H9 (cell line): ENCODE results near the gene CRACR2A. TPM values are rescaled to one million over a fixed set of nuclear protein-coding genes. Genes with fewer than 3 reads are reported as not detected.

Source experiments
- DNase-seq: peaks from one replicate; pipeline ENCODE4 v3.0.0-alpha.2; 2017
- H2AFZ ChIP-seq: one replicate; pipeline ENCODE4 v1.6.1; 2013; ENCODE audit warnings: mild to moderate bottlenecking, low read length, control low read depth, moderate library complexity
- H2AK5ac ChIP-seq: 2 replicates; pipeline ENCODE4 v1.6.1; 2013; ENCODE audit warnings: low read length, control low read depth, mixed read lengths; ENCODE audit not compliant: insufficient read length
- H2BK120ac ChIP-seq: one replicate; pipeline ENCODE4 v1.6.1; 2013; ENCODE audit warnings: low read depth, mild to moderate bottlenecking, low read length, control low read depth, inconsistent platforms; ENCODE audit not compliant: poor library complexity, severe bottlenecking
- H2BK12ac ChIP-seq: 2 replicates; pipeline ENCODE4 v1.6.1; 2013; ENCODE audit warnings: low read length, control low read depth, mixed read lengths, low read depth; ENCODE audit not compliant: insufficient read length
- H2BK15ac ChIP-seq: 2 replicates; pipeline ENCODE4 v1.6.1; 2013; ENCODE audit warnings: low read depth, low read length, control low read depth
- H2BK20ac ChIP-seq: one replicate; pipeline ENCODE4 v1.6.1; 2013; ENCODE audit warnings: low read depth, mild to moderate bottlenecking, low read length, control low read depth, inconsistent platforms; ENCODE audit not compliant: poor library complexity, severe bottlenecking
- H2BK5ac ChIP-seq: 2 replicates; pipeline ENCODE4 v1.6.1; 2013; ENCODE audit warnings: low read length, control low read depth, mixed read lengths; ENCODE audit not compliant: insufficient read length
- H3K14ac ChIP-seq: 2 replicates; pipeline ENCODE4 v1.6.1; 2013; ENCODE audit warnings: low read length, control low read depth; ENCODE audit not compliant: insufficient read depth
- H3K18ac ChIP-seq: 2 replicates; pipeline ENCODE4 v1.6.1; 2013; ENCODE audit warnings: low read depth, mild to moderate bottlenecking, mixed read lengths, low read length, control low read depth; ENCODE audit not compliant: insufficient read length
- H3K23ac ChIP-seq: 2 replicates; pipeline ENCODE4 v1.6.1; 2013; ENCODE audit warnings: low read length, control low read depth, mixed read lengths, low read depth; ENCODE audit not compliant: insufficient read length
- H3K23me2 ChIP-seq: 2 replicates; pipeline ENCODE4 v1.6.1; 2013; ENCODE audit warnings: low read depth, mild to moderate bottlenecking, mixed read lengths, low read length, control low read depth; ENCODE audit not compliant: insufficient read length, poor library complexity, severe bottlenecking
- H3K27ac ChIP-seq: 2 replicates; pipeline ENCODE4 v1.5.1; 2013; ENCODE audit warnings: low read length, control low read depth, mixed read lengths, low read depth; ENCODE audit not compliant: insufficient read length
- H3K27me3 ChIP-seq: 2 replicates; pipeline ENCODE4 v1.6.1; 2013; ENCODE audit warnings: low read length, control low read depth, inconsistent platforms; ENCODE audit not compliant: insufficient read depth
- H3K4ac ChIP-seq: 2 replicates; pipeline ENCODE4 v1.6.1; 2013; ENCODE audit warnings: low read depth, mild to moderate bottlenecking, control low read depth, inconsistent platforms, low read length, moderate library complexity
- H3K4me1 ChIP-seq: 2 replicates; pipeline ENCODE4 v1.6.1; 2013; ENCODE audit warnings: low read length, control low read depth, inconsistent platforms; ENCODE audit not compliant: insufficient read depth
- H3K4me2 ChIP-seq: 2 replicates; pipeline ENCODE4 v1.6.1; 2013; ENCODE audit warnings: low read length, control low read depth, mixed read lengths; ENCODE audit not compliant: insufficient read length, insufficient read depth
- H3K56ac ChIP-seq: 2 replicates; pipeline ENCODE4 v1.6.1; 2013; ENCODE audit warnings: low read depth, mild to moderate bottlenecking, mixed read lengths, low read length, control low read depth; ENCODE audit not compliant: insufficient read length
- H3K79me1 ChIP-seq: 2 replicates; pipeline ENCODE4 v1.6.1; 2013; ENCODE audit warnings: low read depth, mild to moderate bottlenecking, moderate library complexity, low read length, control low read depth, inconsistent platforms; ENCODE audit not compliant: insufficient read depth, poor library complexity, severe bottlenecking
- H3K79me2 ChIP-seq: 2 replicates; pipeline ENCODE4 v1.6.1; 2013; ENCODE audit warnings: low read length, control low read depth, inconsistent platforms; ENCODE audit not compliant: insufficient read depth
- H3K9ac ChIP-seq: 2 replicates; pipeline ENCODE4 v1.6.1; 2013; ENCODE audit warnings: low read length, control low read depth, mixed read lengths; ENCODE audit not compliant: insufficient read length; ENCODE audit errors: extremely low read depth
- H3K9me3 ChIP-seq: one replicate; pipeline ENCODE4 v1.6.1; 2013; ENCODE audit warnings: low read depth, low read length, inconsistent platforms; ENCODE audit not compliant: control insufficient read depth
- H3T11ph ChIP-seq: one replicate; pipeline ENCODE4 v1.6.1; 2013; ENCODE audit warnings: mild to moderate bottlenecking, low read length, control low read depth, inconsistent platforms
- H4K20me1 ChIP-seq: one replicate; pipeline ENCODE4 v1.6.1; 2013; ENCODE audit not compliant: control insufficient read depth, insufficient read length, insufficient read depth
- H4K5ac ChIP-seq: 2 replicates; pipeline ENCODE4 v1.6.1; 2013; ENCODE audit warnings: low read depth, mild to moderate bottlenecking, mixed read lengths, low read length, control low read depth; ENCODE audit not compliant: insufficient read length
- H4K8ac ChIP-seq: replicated peaks from 2 replicates; pipeline ENCODE4 v1.6.1; 2013; ENCODE audit warnings: low read length, control low read depth, mixed read lengths, low read depth; ENCODE audit not compliant: insufficient read length
- H4K91ac ChIP-seq: 2 replicates; pipeline ENCODE4 v1.6.1; 2013; ENCODE audit warnings: low read depth, mild to moderate bottlenecking, moderate library complexity, mixed read lengths, low read length, control low read depth; ENCODE audit not compliant: insufficient read length
- H3K27ac Mint-ChIP-seq, 3 experiments: 2 replicates in 2 of 3; 3 replicates in 1 of 3; pipeline ENCODE4 v1.8.0; 2020 to 2021; ENCODE audit warnings: mixed read lengths in 3 of 3, mild to moderate bottlenecking in 1 of 3, moderate library complexity in 1 of 3
- H3K27me3 Mint-ChIP-seq: 2 replicates; pipeline ENCODE4 v1.8.0; 2021; ENCODE audit warnings: low read depth, mild to moderate bottlenecking, moderate library complexity, mixed read lengths
- H3K36me3 Mint-ChIP-seq, 3 experiments: 2 replicates in 2 of 3; 3 replicates in 1 of 3; pipeline ENCODE4 v1.8.0; 2020 to 2021; ENCODE audit warnings: low read depth in 3 of 3, mixed read lengths in 3 of 3; ENCODE audit not compliant: insufficient read depth in 1 of 3
- H3K4me1 Mint-ChIP-seq, 2 experiments: 2 replicates each; pipeline ENCODE4 v1.8.0; 2020; ENCODE audit warnings: mixed read lengths in 2 of 2
- H3K4me3 Mint-ChIP-seq, 2 experiments: 2 replicates in 1 of 2; 3 replicates in 1 of 2; pipeline ENCODE4 v1.8.0; 2020 to 2021; ENCODE audit warnings: mild to moderate bottlenecking in 2 of 2, mixed read lengths in 2 of 2, moderate library complexity in 1 of 2
- H3K9me3 Mint-ChIP-seq, 2 experiments: 2 replicates in 1 of 2; 3 replicates in 1 of 2; pipeline ENCODE4 v1.8.0; 2020; ENCODE audit warnings: mild to moderate bottlenecking in 2 of 2, mixed read lengths in 2 of 2, moderate library complexity in 1 of 2
- CTCF ChIP-seq: fragments of 200-600 bp; sonication (generic); conservative IDR thresholded peaks from 3 replicates; pipeline ENCODE4 v1.8.0; 2021; ENCODE audit warnings: antibody characterized with exemption, mild to moderate bottlenecking
- WGBS: extraction: QIAGEN DNeasy Blood & Tissue Kit; methylation state at CpG from one replicate; pipeline ENCODE4 v1.1.7; 2013; ENCODE audit warnings: missing lambda C conversion rate, low lambda C conversion rate, mixed read lengths; ENCODE audit not compliant: insufficient read length; ENCODE audit errors: extremely low coverage; 5-methylcytosine and 5-hydroxymethylcytosine counted together
- total RNA-seq: library from RNA; stranded (reverse); gene quantifications from 2 replicates; pipeline ENCODE4 v1.2.1, GENCODE V29; 2021

Gene CRACR2A
- total RNA-seq, 1 experiment from 2014 or later, result 2.0 TPM

- no peak overlapping the region for H3K4ac ChIP-seq
- H3K27ac Mint-ChIP-seq, result no peak overlapping the region
- H3K4me1 Mint-ChIP-seq, result peaks cover 10 to 30% of the 10 kb centered on the region in 2 experiments
Observed at GRCh38 chr12:3613641-3614395, 139.1 kb downstream of the CRACR2A start.

More at GRCh38 chr12:3613641-3614395, 139.1 kb downstream of the CRACR2A start:
- TF ChIP-seq CTCF, result no peak
- no CpG with 5 or more reads among the region's 13 CpGs for WGBS
- Histone ChIP-seq H3K4me1 (no peaks in the 10 kb centered on the region; the same call in 1 of the 2 replicates), H3K4me2 (no peak overlapping the region), H3K23ac (no peak overlapping the region), H2AFZ (no peak overlapping the region), H3K79me1 (no peaks in the 10 kb centered on the region), H3K56ac (no peak overlapping the region), H4K91ac (no peak overlapping the region), H3K14ac (no peak overlapping the region), H4K20me1 (no peaks in the 10 kb centered on the region), H2BK5ac (no peak overlapping the region), H3K27ac (no peak overlapping the region), H3K27me3 (no peaks in the 10 kb centered on the region), H4K5ac (no peak overlapping the region), H3K9me3 (no peaks in the 10 kb centered on the region), H3K18ac (no peak overlapping the region), H3K79me2 (no peaks in the 10 kb centered on the region), H2BK120ac (no peak overlapping the region), H2BK15ac (no peak overlapping the region), H3T11ph (no peak overlapping the region), H2AK5ac (no peak overlapping the region), H2BK20ac (no peak overlapping the region), H3K9ac (no peak overlapping the region), H3K23me2 (no peaks in the 10 kb centered on the region), H2BK12ac (no peak overlapping the region), H4K8ac (no peak overlapping the region)
- no peaks in the 10 kb centered on the region; a peak in 1 of 5 replicates for H3K9me3 Mint-ChIP-seq
- H3K4me3 Mint-ChIP-seq, result no peak overlapping the region
- no peak for DNase-seq
- peaks cover 10% of the 10 kb centered on the region; the same call in 1 of the 2 replicates for H3K27me3 Mint-ChIP-seq
- H3K36me3 Mint-ChIP-seq, result no peaks in the 10 kb centered on the region
